HPDE6-E6E7 (cell line): Measurements from ENCODE around the gene LMF1.
"Not testable (repeated sequence)": the region's sequence is repeated elsewhere in the genome, so short reads cannot be mapped to it uniquely, and the experiment has no call there.

Source experiments
- DNase-seq: peaks from one replicate; pipeline ENCODE4 v3.0.0; 2011; ENCODE audit warnings: missing footprints; ENCODE audit errors: extremely low spot score

The LMF1 gene

DNA sequence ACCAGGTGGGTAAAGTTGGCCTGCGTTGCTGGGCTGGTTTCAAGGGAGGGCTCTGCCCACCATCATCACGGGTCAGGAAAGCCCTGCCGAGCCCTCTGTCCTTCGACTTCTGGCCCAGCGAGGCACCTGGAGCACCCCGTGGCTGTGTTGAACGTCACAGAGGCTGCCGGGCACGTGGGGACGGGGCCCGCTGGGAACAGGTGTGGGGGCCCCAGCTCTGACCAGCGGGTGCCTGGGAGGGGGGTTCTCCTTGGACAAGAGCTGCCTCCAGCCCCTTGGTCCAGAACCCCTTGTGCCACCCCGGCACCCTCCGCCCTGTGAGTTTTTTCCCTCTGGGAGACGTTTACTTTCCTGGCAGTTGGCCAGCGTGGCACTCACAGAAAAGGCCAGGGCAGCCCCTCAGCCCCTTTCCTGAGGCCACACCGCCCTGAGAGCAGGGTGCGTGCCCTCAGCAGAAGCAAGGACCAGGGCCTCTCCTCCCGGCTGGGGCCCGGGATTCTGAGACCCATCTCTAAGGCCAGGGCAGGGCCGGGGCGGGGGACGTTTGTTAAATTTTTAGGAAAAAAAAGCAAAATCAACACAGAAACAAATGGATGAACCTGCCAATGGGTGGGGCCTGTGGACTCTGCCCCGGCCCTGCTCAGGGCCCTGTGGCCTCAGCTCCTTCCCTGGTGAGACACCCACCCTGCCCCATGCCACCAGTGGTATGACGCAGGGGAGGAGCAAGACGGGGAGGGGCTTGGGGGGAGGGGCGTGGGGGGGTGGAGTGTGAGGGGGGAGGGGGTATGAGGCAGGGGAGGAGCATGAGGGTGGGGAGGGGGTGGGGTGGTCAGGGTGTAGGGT, 139.0 kb downstream of the LMF1 start:
- no peak for DNase-seq

DNA sequence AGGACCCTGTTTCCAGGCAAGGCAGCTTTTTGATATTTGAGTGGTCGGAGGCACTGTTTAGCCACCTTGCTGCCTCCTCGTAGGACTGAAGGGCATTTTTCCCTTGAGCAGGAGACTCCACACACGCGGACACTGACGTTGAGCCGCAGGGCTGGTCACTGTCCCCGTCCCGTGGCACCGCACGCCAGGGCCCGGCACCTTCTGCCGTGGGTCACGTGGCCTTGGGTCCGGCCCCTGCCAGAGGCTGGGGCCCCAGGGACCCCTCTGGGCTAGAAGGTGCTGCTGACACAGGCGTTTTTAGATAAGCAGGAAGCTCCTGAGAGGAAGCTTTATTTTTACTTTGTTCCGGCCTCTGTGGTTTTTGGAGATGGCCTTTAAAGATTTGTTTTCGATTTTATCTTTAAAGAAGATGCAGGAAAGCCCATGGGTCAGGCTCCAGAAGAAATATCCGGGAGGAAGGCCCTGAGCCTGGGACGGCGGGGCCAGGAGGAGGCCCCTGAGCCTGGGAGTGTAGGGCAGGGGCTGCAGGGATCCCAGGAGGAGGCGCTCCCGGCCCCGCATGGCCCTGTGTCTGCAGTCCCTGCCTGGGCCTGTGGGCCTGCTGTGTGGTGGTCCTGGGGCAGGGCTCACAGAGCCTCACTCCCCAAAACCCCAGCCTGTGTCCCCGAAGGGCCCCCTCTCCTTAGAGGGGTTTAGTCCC, 139.8 kb downstream of the LMF1 start:
- no peak for DNase-seq

DNA sequence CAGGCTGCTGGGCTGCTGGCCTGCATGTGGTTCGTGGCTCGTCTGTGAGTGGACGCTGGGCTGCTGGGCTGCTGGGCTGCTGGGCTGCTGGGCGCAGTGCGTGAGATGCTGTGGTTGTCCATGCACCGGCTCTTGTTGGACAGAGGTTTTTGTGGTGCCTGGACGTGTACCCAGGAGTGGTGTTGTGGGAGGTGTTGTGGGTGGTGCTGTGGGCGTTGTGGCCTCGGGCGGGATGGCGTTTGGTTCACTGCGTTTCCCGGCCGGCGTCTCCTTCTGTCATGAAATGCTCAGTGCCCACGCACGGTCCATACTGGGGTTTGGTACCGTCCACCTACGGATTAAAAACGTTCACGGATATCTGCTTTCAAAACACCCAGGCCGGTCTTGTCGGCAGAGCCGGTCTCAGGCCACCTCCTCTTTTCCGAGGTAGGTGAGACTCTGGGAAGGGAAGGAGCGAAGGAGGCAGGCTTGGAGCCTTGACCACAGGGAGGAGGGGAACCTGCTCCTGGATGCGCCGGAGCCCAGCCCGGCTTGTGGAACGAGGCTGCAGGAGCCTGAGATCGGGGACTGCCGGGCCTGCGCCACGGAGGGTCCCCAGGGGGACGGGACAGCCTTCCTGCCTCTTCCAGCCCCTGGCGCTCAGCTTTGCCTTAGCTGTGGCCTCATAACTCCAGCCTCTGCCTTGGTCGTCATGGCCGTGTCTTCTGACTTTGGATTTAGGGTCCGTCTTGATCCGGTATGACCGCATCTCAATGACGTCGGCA, 140.5 kb downstream of the LMF1 start:
- no peak for DNase-seq

DNA sequence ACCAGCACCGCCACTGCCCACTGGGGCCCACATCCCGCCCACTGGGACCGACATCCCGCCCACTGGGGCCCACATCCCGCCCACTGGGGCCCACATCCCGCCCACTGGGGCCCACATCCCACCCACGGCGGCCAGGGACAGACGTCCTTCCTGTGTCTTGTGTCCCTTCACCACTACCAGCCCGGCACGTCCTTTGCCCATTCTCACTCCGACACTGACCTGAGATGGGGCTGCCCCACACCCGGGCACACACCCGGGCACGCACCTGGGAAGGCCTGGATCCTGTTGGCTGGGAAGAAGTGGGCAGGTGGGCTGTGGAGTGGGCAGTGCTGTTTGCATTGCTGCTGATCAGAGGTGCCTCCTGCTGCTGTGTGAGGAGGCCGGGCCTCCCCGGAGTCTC, 141.9 kb downstream of the LMF1 start:
- DNase-seq = no peak

DNA sequence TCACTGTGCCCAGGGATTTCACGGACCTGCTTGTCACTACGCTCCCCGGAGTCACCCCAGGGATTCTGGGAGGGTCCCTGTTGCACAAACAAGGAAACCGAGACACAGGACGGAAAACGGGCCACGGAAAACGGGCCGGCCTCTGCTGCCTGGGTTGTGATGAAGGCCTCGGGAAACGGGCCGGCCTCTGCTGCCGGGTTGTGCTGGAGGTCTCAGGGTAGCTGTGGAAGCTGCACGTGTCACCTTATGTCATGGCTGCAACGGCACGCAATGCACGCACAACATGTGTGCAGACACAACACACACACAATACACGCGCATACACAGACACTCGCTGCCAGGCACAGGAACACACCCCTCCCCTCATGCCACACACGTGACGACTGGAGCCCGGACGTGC, 143.3 kb downstream of the LMF1 start:
- DNase-seq = no peak

DNA sequence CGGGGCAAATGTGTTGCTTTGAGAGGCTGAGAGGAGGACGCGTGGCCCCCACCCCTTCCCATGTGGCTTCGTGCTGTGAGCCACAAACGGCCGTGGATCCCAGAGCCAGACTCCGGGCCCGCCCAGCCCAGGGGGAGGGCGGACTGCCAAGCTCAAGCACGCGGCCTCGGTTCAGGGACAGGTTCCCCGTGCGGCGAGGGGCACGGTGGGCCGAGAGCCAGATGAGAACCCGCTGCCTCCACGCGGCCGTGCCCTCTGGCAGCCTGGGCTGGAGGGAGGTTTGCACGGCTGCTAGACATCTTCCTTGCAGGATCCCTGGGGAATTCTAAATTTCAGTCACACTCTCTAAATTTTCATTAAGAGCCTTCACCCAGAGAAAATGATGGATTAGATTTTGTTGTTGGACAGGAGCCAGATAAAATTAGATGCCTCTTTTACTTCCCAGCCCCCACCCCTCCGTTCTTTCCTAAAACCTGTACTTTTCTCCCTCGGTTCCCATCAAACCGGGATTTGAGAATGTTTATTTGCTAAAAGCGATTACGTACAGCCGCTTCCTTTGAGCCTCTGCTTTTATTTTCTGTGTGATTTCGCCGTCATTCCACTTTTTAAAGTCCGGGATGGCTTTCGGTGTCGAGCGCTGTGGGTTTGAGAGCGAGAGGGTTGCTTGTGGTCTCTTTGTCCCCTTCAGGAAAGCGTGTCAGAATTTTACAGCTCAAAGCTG, 145.3 kb downstream of the LMF1 start:
- DNase-seq = no peak

DNA sequence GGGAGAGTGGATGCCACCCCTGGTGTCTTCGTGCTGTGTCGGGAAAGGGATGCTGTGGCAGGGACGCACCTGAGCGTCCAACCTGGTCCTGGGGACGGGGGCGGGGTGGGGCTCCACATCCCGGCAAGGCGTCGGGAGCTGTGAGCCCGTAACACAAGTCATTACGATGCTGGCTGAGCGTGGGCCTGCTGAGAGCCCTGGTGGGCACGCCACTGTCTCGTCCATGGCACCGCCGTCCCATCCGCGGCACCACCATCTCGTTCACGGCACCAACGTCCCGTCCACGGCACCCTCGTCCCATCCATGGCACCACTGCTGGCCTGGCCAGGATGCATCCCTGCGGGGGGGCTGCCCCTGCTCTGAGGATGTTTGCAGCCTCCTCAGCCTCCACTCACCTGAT, 146.2 kb downstream of the LMF1 start:
- no peak for DNase-seq

DNA sequence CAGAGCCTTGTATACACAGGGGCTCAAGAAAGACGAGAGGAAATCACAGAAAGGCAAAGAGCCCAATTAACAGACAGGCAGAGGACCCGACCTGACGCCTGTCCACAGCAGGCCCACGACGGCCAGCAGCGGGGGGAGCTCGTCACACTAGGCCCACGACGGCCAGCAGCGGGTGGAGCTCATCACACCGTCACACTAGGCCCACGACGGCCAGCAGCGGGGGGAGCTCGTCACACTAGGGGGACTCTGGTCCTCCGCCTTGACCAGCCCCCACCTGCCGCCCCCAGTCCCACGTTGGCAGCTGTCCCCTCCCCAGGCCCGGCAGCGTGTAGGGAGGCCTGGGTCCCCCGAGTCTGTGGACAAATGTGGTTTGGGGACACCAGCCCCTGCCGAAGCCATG, 146.6 kb downstream of the LMF1 start:
- DNase-seq = no peak

DNA sequence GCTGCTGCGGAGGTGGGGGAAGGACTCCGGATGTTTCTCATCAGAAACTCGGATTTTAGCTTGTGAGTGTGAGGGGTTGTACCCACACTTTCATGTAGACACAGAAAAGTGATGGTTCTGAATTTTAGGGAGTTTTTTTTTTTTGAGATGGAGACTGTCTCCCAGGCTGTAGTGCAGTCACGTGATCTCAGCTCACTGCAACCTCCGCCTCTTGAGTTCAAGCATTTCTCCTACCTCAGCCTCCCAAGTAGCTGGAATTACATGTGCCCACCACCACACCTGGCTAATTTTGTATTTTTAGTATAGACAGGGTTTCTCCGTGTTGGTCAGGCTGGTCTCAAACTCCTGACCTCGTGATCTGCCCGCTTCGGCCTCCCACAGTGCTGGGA, 147.9 kb downstream of the LMF1 start:
- DNase-seq = no peak

DNA sequence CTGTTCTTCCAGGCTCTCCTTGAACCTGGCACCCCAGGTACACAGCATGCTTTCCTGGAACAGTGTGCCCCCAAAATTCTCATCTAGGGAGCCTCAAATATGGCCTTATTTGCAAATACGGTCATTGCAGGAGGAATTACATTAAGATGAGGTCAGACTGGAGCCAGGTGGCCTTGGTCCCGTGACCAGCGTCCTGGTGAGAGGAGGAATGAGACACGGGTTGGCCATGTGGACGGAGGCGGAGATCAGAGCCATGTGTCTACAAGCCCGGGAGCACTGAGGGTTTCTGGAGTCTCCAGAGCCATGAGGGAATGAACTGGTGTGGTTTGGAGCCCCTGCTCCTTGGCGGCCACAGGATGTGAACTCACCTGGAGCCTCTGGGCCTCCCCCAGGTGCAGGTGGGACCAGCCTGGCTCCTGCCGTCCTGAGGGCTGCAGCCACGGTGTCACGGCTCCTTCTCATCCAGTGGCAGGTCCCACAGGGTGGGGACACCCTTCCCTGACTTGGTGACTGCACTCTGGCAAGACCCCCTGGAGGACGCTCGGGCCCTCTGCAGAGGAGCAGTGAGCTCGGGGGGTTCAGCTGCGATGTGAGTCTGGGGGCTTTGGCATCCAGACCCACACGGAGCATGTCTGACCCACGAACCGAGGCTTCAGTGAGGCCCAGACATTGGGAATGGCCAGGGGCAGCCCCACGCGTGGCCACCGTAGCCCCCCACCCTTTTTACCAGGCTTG, 148.4 kb downstream of the LMF1 start:
- DNase-seq = no peak

DNA sequence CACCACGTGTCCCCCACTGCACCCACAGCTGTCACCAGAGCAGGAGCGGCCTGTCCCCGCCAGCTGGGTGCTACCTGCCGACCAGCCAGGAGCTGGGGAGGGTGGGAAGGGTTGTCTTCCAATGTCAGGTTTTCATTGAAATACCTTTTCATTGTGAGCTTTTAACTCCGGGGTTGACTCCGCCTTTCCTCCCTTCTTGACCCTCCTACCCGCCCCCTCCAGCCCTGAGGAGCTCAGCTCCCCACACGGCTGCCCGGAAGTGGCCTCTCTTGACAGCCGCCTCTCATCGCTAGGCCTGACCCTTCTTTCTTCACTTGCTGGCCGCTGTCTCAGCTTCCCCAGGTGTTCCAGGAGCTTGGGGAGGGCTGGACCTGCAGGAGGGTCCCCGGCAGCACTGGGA, 149.0 kb downstream of the LMF1 start:
- no peak for DNase-seq

DNA sequence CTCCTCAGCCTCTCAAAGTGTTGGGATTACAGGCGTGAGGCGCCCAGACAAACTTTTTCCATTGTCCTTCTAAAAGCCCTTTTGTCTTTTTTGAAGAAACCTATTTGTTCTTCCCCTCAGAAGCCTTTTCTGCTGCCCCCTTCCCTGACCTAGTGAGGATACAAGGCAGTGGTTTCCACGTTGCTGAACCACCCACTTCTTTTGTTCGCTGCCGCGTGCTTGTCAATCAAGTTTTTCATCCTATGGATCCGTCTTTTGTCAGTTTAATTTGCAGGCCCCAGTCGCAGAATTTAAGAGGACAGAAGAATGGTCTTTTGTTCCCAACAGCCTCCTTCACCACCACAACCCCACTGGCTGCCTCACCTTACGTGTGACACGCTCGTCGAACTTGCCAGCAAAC, 150.0 kb downstream of the LMF1 start:
- DNase-seq = no peak

DNA sequence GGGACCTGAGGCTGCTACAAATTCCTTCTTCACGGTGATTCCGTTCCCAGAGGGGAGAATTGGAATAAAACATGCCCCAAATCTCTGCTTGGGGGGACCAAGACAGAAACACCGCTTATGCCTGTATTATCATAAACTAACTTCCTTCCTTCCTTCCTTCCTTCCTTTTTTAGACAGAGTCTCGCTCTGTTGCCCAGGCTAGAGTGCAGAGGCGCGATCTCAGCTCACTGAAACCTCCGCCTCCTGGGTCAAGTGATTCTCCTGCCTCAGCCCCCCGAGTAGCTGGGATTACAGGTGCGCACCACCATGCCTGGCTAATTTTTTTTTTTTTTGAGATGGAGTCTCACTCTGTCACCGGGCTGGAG, 150.8 kb downstream of the LMF1 start:
- DNase-seq = not testable (repeated sequence)

DNA sequence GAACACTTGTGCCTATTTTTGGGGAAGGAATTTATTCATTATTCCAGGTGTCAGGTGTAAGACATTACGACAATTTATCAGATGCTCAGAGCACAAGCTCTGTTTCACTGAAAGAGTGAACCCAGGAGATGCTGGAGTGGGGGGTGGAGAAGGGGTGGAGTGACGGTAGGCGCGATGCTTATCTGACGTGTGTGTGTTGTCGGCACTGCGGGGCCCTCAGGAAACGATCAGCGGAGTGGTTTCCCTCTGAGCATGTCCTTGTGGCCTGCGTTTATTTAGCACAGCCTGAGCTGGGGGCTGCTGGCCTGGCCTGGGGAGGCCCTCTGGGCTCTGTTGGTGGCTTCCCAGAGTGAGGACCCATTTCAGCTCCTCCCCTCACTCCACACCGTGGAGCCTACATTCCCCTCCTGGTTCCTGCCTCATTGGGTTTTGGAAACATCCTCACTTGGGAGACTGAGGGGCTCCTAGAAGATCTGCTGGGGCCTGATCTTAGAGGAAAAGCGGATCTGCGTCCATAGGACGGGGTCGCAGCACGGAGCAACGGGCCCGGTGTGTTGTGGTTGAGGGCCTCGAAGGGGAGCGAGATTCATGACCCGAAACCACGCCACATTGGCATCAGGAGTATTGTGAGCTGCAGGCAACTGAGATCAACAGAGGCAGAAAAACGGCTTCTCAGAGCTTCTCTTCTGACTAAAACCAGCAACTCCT, 151.3 kb downstream of the LMF1 start:
- no peak for DNase-seq

DNA sequence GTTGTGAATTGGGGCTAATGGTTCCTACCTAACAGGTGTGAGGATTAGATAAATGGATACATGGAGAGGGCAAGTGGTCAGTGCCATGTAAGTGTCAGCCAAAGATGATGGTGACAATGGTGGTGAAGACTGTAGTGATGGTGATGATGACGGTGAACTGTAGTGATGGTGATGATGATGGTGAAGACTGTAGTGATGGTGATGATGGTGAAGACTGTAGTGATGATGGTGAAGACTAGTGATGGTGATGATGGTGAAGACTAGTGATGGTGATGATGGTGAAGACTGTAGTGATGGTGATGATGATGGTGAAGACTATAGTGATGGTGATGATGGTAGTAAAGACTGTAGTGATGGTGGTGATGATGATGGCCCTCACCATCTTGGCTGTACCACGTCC, 152.2 kb downstream of the LMF1 start:
- no peak for DNase-seq

DNA sequence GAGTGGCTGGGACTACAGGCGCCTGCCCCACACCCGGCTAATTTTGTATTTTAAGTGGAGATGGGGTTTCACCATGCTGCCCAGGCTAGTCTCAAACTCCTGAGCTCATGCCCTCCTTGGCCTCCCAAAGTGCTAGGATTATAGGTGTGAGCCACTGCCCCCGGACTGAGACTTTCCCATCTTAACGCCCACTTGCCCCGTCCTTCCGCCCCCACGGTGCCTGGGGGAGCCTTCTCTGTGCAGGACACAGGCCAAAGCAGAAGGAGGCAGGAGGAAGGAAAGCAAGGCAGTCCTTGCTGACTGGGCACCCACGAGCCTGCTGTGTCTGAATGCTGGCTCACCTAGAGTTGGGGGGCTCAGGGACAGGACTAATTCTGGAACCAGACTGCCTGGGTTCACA, 152.7 kb downstream of the LMF1 start:
- no peak for DNase-seq

DNA sequence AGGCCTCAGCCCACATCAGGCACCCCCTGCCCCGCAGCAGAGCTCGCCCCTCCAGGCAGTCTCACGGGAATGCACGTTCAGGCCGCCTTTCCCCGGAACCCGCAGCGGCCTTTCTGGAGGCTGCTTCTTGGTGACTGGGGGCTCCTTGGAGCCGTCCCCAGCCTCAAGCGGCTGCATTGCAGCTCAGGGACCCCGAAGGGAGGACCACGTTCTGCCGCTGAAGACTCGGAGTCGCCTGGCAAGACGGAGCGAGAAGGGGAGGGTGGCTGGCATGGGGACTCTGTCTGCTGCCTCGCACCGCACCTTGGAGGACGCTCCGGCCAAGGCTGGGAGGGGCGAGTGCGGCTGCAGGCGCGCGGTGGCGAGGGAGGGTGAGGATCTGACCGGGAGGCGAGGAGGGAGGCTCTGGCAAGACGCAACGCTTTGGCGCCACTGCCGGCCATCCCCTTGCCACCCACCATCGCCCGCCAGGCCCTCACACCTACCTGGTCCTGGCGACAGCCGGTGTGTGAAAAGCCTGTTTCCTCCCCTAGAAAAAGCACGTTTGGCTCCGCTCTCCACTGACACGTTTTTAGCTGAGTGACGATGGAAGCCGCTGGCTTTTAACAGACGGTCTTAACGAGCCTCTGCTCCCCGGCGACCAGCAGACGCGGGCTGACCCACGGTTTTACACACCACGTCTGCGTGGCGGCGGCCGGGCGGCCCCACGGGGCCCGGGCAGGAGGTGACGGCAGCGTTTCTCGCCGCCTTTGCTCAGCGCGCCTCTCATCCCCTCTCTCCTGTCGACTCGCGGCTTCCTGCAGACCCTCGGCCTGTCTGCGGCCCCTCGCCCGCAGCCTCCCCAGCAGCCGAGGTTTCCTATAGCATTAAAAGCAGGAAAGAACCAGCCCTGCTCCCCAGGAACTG, 153.5 kb downstream of the LMF1 start:
- no peak for DNase-seq

DNA sequence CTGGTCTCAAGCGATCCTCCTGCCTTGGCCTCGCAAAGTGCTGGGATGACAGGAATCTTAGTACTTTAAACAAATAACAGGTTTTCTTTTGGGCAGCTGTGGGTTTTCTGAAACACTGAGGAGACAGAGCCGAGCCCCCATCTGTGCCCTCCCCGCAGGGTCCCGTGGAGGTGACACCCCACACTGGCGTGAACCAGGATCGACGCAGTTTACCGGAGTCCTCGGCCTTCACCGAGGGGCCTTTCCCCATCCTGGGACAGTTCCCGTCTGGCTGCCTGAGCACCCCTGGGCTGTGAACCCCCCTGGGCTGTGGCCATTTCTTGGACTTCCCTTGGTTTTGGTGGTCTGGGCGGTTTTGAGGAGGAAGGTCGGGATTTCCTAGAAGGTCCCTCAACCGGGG, 154.9 kb downstream of the LMF1 start:
- DNase-seq = no peak

DNA sequence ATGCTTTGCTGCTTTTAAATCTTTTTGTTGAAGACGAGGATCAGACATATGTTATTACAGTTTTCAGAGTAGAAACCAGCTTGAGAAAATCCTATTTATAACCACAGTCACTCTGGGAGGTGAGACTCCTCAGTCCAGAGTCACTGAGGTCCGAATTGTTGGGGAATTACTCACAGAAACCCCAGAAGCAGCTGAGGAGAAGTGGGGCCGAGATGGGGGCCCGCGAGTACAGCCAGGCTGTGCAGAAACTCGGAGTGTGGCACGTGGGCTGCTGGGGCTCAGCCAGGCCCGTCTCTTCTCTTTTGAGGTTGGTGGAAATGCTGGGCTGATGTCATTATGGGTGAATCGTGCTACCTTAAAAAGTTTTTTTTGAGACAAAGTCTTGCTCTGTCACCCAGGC, 155.8 kb downstream of the LMF1 start:
- no peak for DNase-seq

DNA sequence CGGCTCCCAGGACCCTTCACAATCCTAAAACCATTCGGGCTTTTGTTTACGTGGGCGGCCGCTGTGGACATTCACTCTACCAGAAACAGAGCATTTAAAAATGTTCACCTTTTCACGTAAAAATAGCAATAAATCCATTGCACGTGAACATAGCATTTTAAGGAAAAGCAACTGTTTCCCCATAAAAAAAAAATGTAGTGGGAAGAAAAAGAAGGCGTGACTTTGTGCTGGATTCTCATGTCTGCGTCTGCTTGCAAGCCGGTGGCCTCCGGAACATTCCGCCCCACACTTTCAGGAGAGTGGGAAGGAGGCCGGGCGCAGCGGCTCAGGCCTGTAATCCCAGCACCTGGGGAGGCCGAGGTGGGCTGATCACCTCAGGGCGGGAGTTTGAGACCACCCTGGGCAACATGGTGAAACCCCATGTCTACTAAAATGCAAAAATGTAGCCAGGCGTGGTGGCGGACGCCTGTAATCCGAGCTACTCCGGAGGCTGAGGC, 156.8 kb downstream of the LMF1 start:
- no peak for DNase-seq
